Left kidney (tissue), 8 donors: ENCODE results near the gene GSTA5. TPM values are rescaled to one million over a fixed set of nuclear protein-coding genes. Genes with fewer than 3 reads are reported as not detected.
"Not testable (repeated sequence)": the region's sequence is repeated elsewhere in the genome, so short reads cannot be mapped to it uniquely, and the experiment has no call there.

Source experiments
- DNase-seq: peaks from one replicate; pipeline ENCODE4 v3.0.0-alpha.2; 2013
- long read RNA-seq, 8 donors: transcript quantifications; one replicate each; lab custom pipeline, GENCODE V29; 2026
- polyA plus RNA-seq: library from polyadenylated mRNA; unstranded; fragments of 120-200 nt; gene quantifications from one replicate; pipeline ENCODE4 v1.2.1, GENCODE V29; 2013; ENCODE audit not compliant: insufficient read length

GSTA5 gene
- polyA plus RNA-seq: not detected
- long read RNA-seq, donor 1: 0 reads
- long read RNA-seq, donor 2: 0 reads
- long read RNA-seq, donor 3: 0 reads
- long read RNA-seq, donor 4: 0 reads
- long read RNA-seq, donor 5: 0 reads
- long read RNA-seq, donor 6: 0 reads
- long read RNA-seq, donor 7: 0 reads
- long read RNA-seq, donor 8: 0 reads

DNA sequence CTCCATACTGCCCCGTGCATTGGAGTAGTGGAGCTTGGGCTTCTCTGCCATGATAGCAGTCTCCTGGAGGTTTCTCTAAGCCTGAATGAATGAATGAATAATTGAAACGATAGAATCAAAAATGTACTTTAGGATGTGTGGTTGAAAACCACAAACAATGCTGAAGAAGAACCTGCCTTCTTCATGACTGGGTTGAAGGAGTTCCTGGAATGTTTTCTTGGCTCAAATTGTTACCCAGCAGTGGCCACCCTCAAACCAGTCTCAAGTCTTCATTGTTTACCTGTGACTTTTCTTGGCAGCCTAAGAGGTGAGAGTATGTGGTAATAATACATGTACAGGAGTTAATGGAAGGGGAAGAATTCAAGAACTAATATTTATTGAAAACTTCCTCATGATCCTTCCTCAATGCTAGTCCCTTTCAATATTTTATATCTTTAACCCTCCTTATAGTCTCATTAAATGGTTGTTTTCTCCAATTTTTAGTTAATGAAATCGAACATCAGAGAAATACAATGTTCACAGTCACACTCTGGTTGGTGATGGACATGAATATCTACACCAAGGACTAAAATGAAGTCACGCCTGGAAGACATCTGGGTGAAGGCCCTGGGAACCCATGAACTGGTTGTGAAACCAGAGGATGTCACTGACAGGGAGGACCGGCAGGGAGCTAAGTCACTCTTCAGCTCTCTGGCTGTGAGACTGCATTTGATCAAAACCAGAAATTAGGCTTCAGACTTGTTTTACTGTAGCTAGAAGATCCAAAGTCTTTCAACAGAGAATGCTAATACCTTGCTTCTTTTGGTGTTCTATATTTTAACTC lies at the start of gene GSTA5:
GSTA5 (minus strand) TSS at position 51 of the 823 bp plus-strand sequence.
- no peak for DNase-seq

GRCh38 chr6:52890018-52890417 lies 49.4 kb upstream of the GSTA5 start:
- DNase-seq: no peak

- DNase-seq: no peak
Observed at GRCh38 chr6:52887910-52888524, 47.4 kb upstream of the GSTA5 start.

GRCh38 chr6:52881996-52882841 lies 41.6 kb upstream of the GSTA5 start:
- peak; percentile 59 for DNase-seq

DNA sequence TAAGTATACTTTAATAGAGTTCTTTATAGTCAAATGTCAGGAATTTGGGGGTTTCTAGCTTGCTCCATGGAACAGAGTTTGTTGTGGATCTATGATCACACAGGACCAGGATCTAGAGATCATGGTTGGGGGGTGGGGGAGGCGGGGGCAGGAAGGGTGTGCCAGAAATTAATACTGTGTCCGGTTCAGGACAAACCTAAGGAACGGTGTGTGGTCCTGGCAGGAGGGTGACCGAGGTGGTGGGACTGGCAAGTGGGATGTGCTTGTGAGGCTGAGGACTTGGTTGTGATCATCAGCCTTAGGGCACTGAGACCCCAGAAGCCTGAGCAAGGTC lies 41.0 kb upstream of the GSTA5 start:
- no peak for DNase-seq

GRCh38 chr6:52877786-52878185 lies 37.2 kb upstream of the GSTA5 start:
- DNase-seq: no peak

GRCh38 chr6:52877168-52877567 lies 36.6 kb upstream of the GSTA5 start:
- DNase-seq: no peak

GRCh38 chr6:52876056-52876787 lies 35.6 kb upstream of the GSTA5 start:
- no peak for DNase-seq

DNA sequence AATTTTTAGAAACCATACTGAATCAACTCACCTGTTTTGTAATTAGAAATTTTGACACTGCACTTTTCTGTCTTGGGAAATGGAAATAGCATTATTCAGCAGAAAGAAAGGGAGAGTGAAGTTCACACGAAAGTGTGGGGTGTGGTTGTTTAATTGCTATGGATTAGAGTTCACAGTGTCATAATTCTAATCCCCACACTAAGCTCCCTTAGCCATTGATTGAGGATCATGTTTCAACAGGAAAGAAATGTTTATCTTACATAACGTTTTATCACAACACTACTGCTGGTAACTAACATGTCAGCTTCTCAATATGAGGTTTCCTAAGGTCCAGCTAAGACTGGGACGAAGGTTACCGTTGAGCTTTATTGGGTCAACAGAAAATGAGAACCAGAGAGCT lies 31.4 kb upstream of the GSTA5 start:
- no peak for DNase-seq

- no peak for DNase-seq
Observed at GRCh38 chr6:52871621-52872020, 31.0 kb upstream of the GSTA5 start.

DNA sequence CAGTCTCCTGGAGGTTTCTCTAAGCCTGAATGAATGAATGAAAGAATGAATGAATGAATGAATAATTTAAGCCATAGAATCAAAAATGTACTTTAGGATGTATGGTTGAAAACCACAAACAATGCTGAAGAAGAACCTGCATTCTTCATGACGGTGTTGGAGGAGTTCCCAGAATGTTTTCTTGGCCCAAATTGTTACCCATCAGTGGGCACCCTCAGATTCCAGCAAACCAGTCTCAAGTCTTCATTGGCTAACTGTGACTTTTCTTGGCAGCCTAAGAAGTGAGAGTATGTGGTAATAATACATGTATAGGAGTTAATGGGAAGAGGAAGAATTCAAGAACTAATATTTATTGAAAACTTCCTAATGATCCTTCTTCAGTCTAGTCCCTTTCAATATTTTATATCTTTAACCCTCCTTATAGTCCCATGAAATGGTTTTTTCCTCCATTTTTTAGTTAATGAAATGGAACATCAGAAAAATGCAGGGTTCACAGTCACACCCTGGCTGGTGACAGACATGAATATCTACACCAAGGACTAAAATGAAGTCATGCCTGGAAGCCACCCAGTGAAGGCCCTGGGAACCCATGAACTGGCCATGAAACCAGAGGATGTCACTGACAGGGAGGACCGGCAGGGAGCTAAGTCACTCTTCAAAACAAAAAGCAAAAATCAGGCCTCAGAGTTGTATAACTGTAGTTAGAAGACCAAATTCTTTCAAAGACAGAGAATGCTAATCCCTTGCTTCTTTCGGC lies 29.9 kb upstream of the GSTA5 start:
- not testable (repeated sequence) for DNase-seq

DNA sequence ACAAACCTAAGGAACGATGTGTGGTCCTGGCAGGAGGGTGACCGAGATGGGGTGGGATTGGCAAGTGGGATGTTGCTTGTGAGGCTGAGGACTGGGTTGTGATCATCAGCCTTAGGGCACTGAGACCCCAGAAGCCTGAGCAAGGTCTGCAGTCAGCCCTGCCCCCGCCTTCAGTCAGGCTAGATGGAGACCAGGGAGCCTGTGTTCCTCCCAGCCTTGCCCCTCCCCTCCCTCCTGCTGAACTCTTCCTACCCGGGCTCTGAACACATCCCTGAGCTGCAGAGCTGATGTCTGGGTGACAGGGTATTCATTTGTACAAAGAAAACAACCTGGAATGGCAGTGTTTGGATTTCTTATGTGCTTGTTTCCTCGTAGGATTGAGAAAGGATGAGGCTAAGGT lies 28.3 kb upstream of the GSTA5 start:
- not testable (repeated sequence) for DNase-seq

- DNase-seq: no peak
Observed at GRCh38 chr6:52868240-52868639, 27.6 kb upstream of the GSTA5 start.

DNA sequence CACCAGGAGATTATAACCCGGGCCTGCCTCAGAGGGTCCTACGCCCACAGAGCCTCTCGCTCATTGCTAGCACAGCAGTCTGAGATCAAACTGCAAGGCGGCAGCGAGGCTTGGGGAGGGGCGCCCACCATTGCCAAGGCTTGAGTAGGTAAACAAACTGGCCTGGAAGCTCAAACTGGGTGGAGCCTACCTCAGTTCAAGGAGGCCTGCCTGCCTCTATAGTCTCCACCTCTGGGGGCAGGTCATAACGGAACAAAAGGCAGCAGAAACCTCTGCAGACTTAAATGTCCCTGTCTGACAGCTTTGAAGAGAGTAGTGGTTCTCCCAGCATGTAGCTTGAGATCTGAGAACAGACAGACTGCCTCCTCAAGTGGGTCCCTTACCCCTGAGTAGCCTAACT lies 20.5 kb upstream of the GSTA5 start:
- DNase-seq: not testable (repeated sequence)

DNA sequence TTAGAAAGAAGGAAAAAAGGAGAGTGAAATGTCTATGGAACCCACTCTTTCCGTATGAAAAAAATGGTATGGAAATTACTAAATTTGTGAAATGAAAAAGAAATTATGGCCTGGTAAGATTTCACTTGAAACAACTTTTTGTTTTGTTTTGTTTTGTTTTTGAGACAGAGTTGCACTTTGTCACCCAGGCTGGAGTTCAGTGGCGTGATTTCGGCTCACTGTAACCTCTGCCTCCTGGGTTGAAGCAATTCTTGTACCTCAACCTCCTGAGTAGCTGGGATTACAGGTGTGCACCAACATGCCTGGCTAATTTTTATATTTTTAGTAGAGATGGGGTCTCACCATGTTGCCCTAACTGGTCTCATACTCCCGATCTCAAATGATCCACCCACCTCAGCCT lies 17.8 kb upstream of the GSTA5 start:
- DNase-seq: no peak

GRCh38 chr6:52856137-52856536 lies 15.5 kb upstream of the GSTA5 start:
- DNase-seq: peak; percentile 3

DNA sequence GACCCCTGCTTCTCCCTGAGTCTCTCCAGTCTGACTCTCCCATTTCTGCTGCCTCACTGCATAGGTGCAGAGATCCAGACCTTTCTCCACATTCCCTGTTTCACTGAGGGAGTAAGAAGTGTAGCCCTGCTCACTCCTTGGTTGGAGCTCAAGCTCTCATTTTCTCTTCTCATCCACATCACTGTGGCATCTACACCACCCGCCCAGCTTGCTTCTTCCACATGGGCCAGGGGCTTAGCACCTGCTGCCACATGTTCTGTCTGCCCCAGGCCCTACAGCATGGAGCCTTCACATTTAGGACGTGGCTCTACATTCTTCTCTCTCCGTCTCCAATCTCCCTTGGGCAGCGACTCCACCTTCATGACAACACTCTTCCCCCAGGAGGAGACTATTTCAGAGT lies 8.5 kb upstream of the GSTA5 start:
- DNase-seq: no peak

DNA sequence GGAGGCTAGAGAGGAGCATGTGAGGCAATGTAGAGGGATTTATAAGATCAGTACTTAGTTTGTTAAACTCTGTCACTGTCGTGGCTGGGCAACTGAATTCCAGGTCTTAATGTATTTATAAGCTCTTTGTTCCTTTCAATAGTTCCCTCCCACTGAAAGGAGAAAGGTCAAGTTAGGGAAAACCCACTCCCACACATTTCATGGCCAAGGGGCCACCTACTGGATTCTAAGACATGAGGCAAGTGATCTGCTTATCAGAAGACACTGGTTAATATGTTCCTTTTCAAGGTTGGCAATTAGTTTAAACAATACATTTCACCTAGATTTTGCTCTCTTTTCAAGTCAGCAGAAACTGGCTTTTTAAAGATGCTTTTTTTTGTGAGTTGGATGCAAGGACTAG lies 5.4 kb upstream of the GSTA5 start:
- no peak for DNase-seq

GRCh38 chr6:52843605-52844004 lies 3.0 kb upstream of the GSTA5 start:
- no peak for DNase-seq

- peak; percentile 17 for DNase-seq
Observed at GRCh38 chr6:52839124-52840055, 1.2 kb downstream of the GSTA5 start.
